GM19328 (cell line): ENCODE measurements around the gene MAP3K7.
"Not testable (repeated sequence)": the region's sequence is repeated elsewhere in the genome, so short reads cannot be mapped to it uniquely, and the experiment has no call there.

Experiments
- ATAC-seq: cut with Tn5 transposase; IDR thresholded peaks from one replicate; pipeline ENCODE4 v1.9.1; 2021; ENCODE audit warnings: mild to moderate bottlenecking, moderate library complexity; ENCODE audit not compliant: unreplicated experiment

The MAP3K7 gene

DNA sequence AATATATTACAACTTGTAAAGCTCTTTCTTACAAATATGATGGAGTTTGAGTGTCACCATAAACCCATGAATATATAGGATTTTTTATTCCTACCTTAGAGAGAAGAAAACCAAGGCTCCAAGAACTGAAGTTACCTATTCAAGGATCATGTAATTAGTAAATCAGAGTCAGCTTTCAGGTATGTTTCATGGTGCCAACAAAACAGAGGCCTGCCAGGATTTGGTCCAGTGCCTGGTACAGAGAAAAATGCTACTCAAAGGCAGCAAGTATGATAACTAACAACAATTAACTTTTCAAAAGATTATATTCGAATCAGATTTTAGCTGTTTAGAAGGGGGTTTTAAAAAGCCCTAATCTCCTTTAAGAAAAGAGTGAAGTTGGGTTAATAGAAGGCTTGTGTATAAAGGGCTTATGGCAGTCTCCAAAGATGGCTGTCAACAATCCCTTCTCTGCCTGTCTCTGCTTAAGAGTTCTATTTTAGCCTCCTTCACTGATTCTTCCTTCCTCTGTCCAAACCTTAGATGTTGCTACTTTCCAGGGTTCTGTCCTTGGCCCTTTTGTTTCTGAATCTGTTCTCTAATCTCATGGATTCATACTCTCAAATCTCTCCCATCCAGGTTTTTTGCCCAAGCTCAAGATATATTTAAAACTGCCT, 7.8 kb downstream of the MAP3K7 start:
- no peak for ATAC-seq

DNA sequence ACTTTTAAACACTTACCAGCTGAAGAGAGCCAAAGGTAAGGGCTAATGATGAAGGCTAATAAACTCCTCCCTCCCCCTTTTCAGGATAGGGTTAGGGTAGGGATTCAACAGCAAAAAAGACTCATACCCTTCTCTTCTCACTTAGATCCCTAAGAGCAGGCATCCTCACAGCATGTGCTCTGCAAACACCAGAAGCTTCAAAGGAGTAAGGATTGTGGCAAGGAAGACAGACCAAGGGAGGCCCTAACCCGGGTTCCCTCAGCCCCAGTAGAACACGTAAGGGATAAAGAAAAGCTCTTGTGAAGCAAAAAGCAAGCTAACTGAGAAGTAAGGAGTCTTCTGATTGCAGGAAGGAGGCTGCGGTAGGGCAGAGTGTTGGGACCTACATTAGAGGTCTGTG, 11.6 kb downstream of the MAP3K7 start:
- ATAC-seq, result no peak

DNA sequence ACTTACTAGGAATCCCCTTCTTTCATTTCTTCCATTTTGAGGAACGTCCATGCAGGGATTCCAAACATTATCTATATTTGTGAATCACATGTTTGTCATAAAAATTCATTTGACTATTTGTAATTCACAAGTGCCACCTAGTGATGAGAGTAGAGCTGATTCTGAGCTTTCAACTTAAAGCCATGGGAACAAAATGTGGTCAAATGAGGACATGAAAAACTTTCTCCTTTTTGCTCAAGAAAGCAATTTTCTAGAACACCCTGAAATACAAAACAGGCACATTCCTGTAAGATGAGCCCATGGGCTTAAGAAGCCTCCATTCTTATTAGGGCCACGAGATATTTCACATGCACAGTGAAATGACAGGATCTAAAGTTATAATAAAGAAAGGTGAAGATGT, 12.3 kb downstream of the MAP3K7 start:
- no peak for ATAC-seq

DNA sequence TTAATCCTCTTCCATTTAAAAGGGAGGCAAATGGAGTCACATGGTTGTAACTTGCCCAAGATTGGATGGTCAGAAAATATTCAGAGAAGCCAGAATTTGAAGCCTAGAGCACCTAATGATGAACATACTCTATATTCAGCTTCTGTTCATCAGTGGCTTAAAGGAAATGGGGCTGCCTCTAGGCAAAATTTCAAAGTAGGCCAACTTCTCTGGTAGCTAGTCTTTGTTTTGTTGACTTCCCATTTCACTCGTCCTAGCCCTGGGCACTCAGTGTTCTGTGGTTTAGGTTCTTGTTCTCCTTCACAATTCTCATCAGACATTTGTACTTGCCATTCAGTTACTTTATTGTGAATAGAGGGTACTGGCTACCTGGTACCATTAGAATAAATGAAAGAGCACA, 13.2 kb downstream of the MAP3K7 start:
- ATAC-seq, result no peak

DNA sequence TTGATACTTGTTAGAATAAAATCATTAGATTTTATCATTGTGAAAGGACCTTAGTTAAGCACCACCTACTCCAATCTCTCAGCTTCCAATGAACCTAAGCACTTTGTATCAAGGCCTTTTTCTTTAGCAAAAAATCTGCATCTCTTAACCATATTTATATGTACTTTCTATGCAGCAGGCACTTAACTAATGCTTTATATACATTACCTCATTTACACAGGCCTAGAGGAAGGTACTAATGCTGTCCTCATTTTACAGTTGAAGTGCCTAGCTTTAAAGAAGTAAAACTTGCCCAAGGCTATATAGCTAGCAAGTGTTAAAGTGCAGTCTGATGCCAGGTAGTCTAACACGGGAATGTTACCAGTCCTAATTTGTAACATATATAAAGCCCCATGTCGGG, 14.0 kb downstream of the MAP3K7 start:
- ATAC-seq, result no peak

DNA sequence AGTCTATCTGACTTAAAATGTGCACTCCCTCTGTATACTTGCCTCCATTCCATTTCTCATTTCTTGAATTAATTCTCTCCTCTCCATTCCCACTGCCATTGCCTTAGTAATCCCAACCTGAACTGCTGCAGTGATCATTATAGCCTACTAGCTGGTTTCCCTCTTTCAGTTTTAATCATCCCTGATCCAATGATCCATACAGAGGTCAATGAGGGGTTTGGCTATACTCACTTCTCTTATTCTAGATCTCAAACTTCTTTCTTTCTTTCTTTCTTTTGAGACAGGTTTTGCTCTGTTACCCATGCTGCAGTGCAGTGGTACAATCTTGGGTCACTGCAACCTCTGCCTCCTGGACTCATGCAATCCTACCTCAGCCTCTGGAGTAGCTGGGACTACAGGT, 17.6 kb downstream of the MAP3K7 start:
- ATAC-seq, result no peak

DNA sequence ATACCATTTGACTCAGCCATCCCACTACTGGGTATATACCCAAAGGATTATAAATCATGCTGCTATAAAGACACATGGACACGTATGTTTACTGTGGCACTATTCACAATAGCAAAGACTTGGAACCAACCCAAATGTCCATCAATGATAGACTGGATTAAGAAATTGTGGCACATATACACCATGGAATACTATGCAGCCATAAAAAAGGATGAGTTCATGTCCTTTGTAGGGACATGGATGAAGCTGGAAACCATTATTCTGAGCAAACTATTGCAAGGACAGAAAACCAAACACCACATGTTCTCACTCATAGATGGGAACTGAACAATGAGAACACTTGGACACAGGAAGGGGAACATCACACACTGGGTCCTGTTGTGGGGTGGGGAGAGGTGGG, 19.2 kb downstream of the MAP3K7 start:
- not testable (repeated sequence) for ATAC-seq

DNA sequence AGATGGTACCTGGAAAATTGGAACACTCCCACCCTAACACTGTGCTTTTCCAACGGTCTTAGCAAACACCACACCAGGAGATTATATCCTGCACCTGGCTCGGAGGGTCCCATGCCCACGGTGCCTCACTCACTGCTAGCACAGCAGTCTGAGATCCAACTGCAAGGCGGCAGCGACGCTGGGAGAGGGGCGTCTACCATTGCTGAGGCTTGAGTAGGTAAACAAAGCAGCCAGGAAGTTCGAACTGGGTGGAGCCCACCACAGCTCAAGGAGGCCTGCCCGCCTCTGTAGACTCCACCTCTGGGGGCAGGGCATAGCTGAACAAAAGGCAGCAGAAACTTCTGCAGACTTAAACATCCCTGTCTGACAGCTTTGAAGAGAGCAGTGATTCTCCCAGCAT, 24.5 kb downstream of the MAP3K7 start:
- not testable (repeated sequence) for ATAC-seq

DNA sequence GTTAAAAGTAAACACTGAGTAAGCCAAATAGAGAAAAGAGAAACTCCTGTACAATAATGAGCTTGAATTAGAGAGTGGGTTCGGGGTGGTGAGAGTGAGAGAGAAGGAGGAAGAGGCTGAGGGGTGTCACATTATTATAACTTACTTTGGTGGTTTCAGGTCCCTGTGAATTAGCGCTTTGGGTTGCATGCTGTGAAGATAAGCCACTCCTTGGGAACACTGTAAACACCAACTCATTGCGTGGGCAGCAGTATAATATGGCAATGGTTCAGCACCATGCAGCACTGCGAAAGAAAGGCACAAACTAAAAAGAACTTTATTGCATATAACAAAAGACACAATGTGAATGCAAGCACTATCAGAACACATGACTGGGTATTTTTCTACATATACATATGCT, 26.9 kb downstream of the MAP3K7 start:
- no peak for ATAC-seq

DNA sequence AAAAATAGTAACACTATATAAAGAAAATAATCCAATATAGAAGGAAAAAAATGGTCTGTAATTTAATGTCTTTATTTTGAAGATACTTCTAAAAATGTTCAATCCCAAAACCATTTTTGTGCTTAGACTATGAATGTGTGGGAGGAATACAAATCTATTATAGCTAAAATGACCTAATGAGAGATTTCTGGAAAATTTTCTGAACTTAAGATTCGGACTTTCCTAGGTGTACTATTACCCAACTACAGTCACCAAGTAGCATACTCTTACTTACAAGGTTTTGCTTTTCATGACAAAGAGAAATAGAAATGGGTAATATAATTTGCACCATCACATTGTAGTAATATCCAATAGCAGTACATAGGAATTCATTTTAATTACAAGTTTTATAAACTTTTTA, 29.9 kb downstream of the MAP3K7 start:
- ATAC-seq, result no peak

DNA sequence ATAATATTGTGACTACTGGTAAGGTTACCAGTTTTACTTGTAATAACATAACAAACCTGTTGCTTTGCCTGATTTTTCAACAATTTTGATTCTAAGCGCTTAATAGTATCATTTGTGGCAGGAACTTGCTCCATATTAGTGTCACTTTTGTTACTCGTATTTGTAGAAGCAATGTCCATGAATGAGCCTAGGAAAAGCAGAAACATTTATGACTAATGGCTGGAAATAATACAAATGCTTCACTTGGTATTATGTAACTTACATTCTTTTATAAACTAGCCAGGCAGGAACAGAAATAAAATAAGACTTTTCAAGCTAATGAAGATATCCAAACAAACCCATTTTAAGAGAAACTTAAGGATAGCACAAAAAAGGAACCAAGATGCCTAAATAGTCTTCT, 38.9 kb downstream of the MAP3K7 start:
- ATAC-seq, result no peak

DNA sequence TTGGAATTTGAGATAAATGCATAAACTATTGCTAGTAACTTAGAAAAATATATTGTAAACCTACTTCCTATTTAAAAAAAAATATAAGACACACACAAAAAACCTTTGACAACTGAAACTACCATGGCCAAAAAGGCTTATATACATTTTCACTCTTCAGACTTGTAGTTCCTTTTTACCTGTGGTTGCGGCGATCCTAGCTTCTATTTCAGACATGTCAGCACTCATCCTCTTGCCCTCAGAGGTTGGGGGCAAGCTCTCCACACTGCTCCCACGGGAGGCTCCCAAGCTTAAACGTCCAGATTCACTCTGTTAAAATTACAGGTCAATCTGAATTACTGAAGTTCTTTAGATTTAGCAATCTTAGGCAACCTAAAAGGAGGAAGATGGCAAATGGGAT, 39.8 kb downstream of the MAP3K7 start:
- ATAC-seq, result no peak

DNA sequence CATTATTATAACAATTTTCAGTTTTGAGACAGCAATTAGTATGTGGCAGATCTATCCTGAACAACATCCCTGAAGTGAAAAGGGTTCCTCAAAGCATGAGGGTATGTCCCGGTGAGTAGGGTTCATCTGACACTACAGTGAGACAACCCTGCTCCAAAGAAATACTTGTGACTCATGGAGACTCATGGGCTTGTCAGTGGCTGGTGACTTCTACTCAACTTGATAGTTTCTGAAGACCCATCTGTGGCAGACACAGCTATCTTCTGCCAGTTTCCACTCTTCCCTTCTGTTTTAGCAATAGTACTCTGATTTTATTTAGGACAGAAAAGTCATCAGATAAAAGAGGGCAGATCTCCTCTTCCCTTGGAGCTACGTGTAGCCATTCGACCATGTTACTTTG, 41.4 kb downstream of the MAP3K7 start:
- ATAC-seq, result no peak

DNA sequence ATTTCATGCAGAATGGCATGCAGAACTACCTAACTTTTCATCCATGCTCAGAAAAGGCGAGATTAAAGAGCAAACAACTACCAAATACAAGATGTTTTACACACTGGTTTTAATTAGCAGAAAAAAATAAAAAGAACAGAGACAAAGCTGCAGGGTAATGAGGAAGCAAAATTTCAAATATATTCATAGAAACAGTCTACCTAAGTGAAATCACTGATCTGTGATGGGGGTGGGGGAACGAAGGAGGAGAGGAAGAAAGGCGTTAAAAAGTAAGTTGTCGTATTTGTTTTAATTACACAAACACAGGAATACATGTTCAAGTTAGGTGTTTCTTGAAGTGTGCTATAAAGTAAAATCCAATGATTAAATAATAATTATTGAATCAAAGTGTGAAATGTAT, 42.1 kb downstream of the MAP3K7 start:
- no peak for ATAC-seq

DNA sequence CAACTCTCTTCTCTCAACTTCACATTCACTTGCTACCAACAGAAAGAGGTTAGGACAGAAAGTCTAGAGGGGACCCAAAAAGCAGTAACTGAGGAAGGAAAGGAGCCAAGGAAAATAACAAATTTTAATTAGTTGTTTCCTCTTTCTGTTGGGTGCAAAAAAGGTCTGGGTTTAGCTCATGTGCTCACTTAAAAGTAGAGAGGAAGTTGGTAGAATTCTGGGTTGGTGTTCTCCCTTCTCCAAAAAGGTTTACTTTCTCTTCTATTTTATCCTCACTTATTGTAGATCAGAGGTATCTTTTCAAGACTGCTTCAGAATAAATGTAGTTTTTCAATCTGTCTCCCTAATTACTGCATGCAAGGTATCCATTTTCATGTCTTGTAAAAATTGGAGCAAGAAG, 42.8 kb downstream of the MAP3K7 start:
- ATAC-seq, result no peak

DNA sequence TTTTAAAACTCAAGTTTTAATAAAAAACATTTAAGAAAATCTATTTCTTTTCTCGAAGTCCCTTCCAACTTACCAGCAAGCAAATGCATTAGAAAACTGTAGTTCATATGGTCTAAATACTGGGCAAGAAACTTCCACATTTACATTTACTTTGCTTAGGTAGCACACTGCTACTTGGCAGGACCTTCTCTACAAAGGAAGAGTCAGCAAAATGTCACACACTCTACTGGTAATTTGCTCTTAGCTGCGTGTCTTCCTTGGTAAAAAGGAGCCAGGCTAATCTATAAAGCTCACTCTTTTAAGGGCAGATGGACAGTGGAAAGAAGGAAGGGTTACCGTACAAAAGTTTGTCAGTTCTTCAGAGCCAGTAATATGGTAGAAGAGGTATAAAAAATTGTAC, 45.7 kb downstream of the MAP3K7 start:
- no peak for ATAC-seq

DNA sequence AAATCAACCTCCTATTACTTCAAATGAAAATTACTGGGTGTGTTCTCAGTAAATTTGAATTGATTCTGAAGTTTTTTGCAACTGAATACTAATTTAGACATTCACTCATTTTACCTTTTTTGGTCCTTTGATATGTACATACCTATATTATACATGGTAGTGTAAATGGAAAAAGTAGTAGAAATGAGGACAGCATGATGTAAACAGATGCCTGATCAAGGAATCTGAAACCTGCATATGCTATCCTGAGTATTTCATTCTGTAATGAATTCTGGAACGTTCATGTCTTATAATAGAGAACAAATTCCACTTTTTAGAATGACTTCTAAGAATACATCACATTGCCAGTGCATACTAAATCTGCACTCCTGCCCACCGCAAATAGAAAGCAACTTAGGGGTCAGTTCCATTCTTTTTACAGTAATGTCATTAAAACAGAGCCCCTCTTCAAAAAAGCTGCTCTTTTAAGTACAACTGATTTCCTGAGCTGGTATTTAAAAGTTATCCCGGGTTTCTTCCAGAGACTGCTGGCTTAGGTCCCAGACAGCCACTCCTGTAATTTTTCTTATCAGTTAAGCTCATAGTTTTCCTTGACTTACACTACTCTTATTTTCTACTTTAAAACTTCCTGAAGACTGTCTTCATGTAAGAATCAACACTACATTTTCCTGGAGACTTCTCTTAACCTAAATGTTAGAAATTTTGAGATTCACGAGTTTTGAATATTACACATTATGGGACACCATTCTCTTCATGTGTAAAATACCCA, 48.4 kb downstream of the MAP3K7 start:
- ATAC-seq, result no peak

DNA sequence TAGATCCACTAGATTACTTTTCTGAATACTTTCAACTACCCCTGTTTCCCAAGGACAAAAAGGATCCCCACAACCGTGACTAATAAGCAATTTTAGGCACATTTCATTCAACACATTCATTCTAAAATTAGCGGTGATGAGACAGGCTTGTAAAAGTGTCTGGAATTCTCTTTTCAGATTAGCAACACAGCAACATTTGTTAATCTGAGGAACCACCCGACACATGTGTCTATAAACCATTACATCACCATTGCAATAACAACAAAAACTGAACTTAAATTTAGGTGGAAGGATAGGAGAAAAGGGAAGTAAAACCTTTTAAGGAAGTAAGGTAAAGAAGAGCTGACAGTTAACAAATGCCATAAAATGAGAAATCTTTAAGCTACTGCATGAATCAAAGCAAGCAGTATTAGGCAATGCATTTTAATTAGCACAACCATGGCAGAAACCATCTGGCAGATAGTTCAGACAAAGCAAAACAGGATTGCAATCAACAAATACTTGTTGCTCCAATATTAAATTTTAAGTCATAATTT, 49.1 kb downstream of the MAP3K7 start:
- ATAC-seq, result no peak

DNA sequence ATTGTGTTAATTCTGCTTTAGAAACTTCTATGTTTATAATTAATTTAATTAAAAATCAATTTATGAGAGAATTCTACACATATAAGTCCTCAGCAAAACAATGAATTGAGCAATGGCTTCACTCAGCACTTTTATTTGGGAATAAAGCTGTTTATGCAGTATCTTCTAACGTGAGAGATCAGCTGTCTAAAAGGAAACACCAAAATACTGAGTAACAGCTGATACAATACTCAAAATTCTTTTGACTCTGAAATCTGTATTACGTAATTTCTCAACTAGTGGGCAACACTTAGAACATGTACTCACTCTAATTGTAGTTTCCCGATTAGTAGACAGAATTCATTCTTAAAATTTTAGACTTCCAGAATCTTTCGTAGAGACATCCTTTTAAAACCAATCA, 49.8 kb downstream of the MAP3K7 start:
- ATAC-seq, result no peak

DNA sequence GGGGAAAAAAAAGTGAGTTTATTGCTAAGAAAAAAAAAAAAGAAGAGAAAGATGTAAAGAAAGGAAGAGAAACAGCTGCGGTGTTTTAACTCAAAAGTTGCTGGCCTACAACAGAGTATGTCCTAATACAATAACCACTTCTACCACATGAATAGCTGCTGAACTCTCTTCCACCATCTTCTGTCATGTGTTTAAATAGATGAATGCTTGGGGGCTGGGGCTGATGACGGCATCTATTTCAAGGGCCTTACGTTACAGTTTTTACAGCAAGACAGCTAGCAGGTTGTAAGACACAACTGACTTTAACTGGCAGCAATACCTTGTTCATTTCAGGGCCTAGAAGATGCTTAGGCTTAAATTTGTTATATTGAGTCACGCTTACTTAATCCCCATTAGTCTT, 50.4 kb downstream of the MAP3K7 start:
- ATAC-seq, result no peak

DNA sequence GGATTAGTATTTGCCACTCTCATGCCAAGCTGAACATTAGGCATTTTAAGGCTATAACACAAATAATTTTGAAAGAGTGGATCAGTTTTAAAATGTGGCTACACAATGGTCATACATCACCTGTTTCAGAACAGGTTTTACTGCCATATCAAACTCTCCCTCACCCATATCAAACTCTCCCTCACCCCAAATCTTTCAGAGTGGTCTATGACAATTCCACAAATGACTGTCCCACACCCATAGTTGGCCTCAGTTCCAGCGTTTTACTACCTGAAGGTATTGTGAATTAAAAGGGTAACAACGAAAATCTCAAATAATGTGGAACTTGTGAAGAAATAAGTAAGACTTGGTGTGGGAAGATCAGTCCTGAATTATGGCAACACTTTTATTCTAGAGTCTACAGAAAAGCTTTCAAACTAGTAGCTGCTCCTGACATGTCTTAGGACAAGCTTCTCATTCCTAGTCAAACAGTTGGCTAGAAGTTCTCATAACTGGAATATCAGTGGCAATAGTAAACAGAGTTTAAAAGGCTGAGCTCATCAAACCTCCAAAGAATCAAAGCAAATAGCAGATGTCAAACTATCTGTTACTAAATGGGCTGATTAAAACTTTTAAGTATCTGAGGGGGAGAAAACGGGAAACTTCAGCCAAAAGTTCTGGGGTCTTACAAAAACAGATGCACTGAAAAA, 52.4 kb downstream of the MAP3K7 start:
- no peak for ATAC-seq
